H1 (cell line): ENCODE results near the gene TDP2. TPM values are rescaled to one million over a fixed set of nuclear protein-coding genes. Genes with fewer than 3 reads are reported as not detected.
"Not testable (repeated sequence)": the region's sequence is repeated elsewhere in the genome, so short reads cannot be mapped to it uniquely, and the experiment has no call there.

ENCODE experiments used
- CTCF ChIA-PET: fragments of 300-600 bp; sonication (Branson Sonifier 250); formaldehyde crosslinking; loops from one replicate; lab custom pipeline; 2021; ENCODE audit not compliant: partially characterized antibody; lab: Charles Lee
- POLR2A ChIA-PET: fragments of 300-600 bp; sonication (Branson Sonifier 250); formaldehyde crosslinking; loops from one replicate; lab custom pipeline; 2021; ENCODE audit warnings: inconsistent platforms; ENCODE audit not compliant: partially characterized antibody; lab: Charles Lee
- DNase-seq, 2 experiments: peaks; one replicate each; pipeline versions ENCODE4 v3.0.0 to v3.0.0-alpha.2; 2010 to 2022; ENCODE audit warnings: low spot score in 2 of 2, low read depth in 1 of 2, mixed read lengths in 1 of 2
- FAIRE-seq: peaks from 2 replicates; lab custom pipeline; 2011; peaks lifted over from hg19 to GRCh38; lab: Jason Lieb, UNC
- H2AFZ ChIP-seq: 2 replicates; pipeline ENCODE4 v1.8.1; 2012; ENCODE audit warnings: low read length, inconsistent platforms
- H2AK5ac ChIP-seq: 2 replicates; pipeline ENCODE4 v1.6.1; 2013; ENCODE audit warnings: low read depth, low read length
- H2BK120ac ChIP-seq: replicated peaks from 2 replicates; pipeline ENCODE3; 2013; ENCODE audit warnings: low read depth, low read length, inconsistent platforms
- H2BK12ac ChIP-seq: 2 replicates; pipeline ENCODE4 v1.6.1; 2013; ENCODE audit warnings: low read depth, low read length
- H2BK15ac ChIP-seq: 2 replicates; pipeline ENCODE4 v1.6.1; 2013; ENCODE audit warnings: low read length
- H2BK20ac ChIP-seq: 2 replicates; pipeline ENCODE4 v1.6.1; 2013; ENCODE audit warnings: low read length
- H2BK5ac ChIP-seq: 2 replicates; pipeline ENCODE4 v1.6.1; 2013; ENCODE audit warnings: low read depth, low read length
- H3K14ac ChIP-seq: 2 replicates; pipeline ENCODE4 v1.6.1; 2013; ENCODE audit warnings: inconsistent platforms; ENCODE audit not compliant: insufficient read length
- H3K18ac ChIP-seq: 2 replicates; pipeline ENCODE4 v1.6.1; 2013; ENCODE audit warnings: low read length; ENCODE audit errors: extremely low read depth
- H3K23ac ChIP-seq: 2 replicates; pipeline ENCODE4 v1.6.1; 2013; ENCODE audit warnings: inconsistent platforms; ENCODE audit not compliant: insufficient read length
- H3K23me2 ChIP-seq: 2 replicates; pipeline ENCODE4 v1.6.1; 2013; ENCODE audit warnings: low read depth, low read length
- H3K27ac ChIP-seq: 2 replicates; pipeline ENCODE4 v1.6.1; 2011; ENCODE audit warnings: low read depth, low read length, inconsistent platforms
- H3K27me3 ChIP-seq, 4 experiments: replicated peaks in 1 of 4; 1 replicate in 1 of 4; 2 replicates in 3 of 4; pipeline versions ENCODE4 v1.6.1 to v1.8.1; 2011 to 2013; ENCODE audit warnings: low read length in 3 of 4, mild to moderate bottlenecking in 3 of 4, inconsistent platforms in 2 of 4, mixed read lengths in 2 of 4, moderate library complexity in 1 of 4; ENCODE audit not compliant: control insufficient read depth in 3 of 4, insufficient read depth in 3 of 4; ENCODE audit errors: extremely low read depth in 1 of 4
- H3K36me3 ChIP-seq, 4 experiments: 2 replicates each; pipeline versions ENCODE4 v1.6.1 to v1.8.1; 2011 to 2013; ENCODE audit warnings: mild to moderate bottlenecking in 4 of 4, low read length in 3 of 4, moderate library complexity in 2 of 4, control low read depth in 1 of 4, inconsistent platforms in 1 of 4; ENCODE audit not compliant: insufficient read depth in 4 of 4, control insufficient read depth in 2 of 4
- H3K4ac ChIP-seq: replicated peaks from 2 replicates; pipeline ENCODE3; 2013; ENCODE audit warnings: low read length, low read depth, mixed read lengths, inconsistent platforms; ENCODE audit not compliant: insufficient read length
- H3K4me1 ChIP-seq, 4 experiments: replicated peaks in 1 of 4; 1 replicate in 1 of 4; 2 replicates in 3 of 4; pipeline versions ENCODE4 v1.6.1 to v1.8.1; 2011 to 2013; ENCODE audit warnings: low read length in 3 of 4, inconsistent platforms in 2 of 4, mixed read lengths in 1 of 4; ENCODE audit not compliant: insufficient read depth in 4 of 4, control insufficient read depth in 3 of 4
- H3K4me2 ChIP-seq, 2 experiments: 2 replicates each; pipeline versions ENCODE4 v1.6.1 to v1.8.1; 2011 to 2013; ENCODE audit warnings: low read depth in 2 of 2, low read length in 2 of 2, control low read depth in 1 of 2, inconsistent platforms in 1 of 2, mild to moderate bottlenecking in 1 of 2; ENCODE audit not compliant: insufficient read depth in 1 of 2
- H3K4me3 ChIP-seq, 4 experiments: fragments of 200-600, 300-600 bp in 1 of 4; sonication (generic), shearing (Covaris generic), sonication (Bioruptor Twin) in 1 of 4; 2 replicates each; pipeline versions ENCODE4 v1.5.1 to v1.8.1; 2011 to 2016; ENCODE audit warnings: low read length in 4 of 4, low read depth in 3 of 4, control low read depth in 2 of 4, inconsistent platforms in 2 of 4, mild to moderate bottlenecking in 2 of 4, mixed read lengths in 1 of 4, moderate library complexity in 1 of 4; ENCODE audit not compliant: insufficient read depth in 2 of 4; ENCODE audit errors: extremely low read depth in 1 of 4
- H3K56ac ChIP-seq: replicated peaks from 2 replicates; pipeline ENCODE3; 2013; ENCODE audit warnings: low read depth, mild to moderate bottlenecking, mixed read lengths, low read length, inconsistent platforms; ENCODE audit not compliant: insufficient read length
- H3K79me1 ChIP-seq: 2 replicates; pipeline ENCODE4 v1.6.1; 2013; ENCODE audit warnings: low read depth, low read length, control low read depth
- H3K79me2 ChIP-seq, 2 experiments: 2 replicates each; pipeline versions ENCODE4 v1.6.1 to v1.8.1; 2012 to 2013; ENCODE audit warnings: low read length in 2 of 2, mild to moderate bottlenecking in 2 of 2, inconsistent platforms in 1 of 2; ENCODE audit not compliant: insufficient read depth in 2 of 2, control insufficient read depth in 1 of 2
- H3K9ac ChIP-seq, 4 experiments: replicated peaks in 1 of 4; 1 replicate in 1 of 4; 2 replicates in 3 of 4; pipeline versions ENCODE4 v1.6.1 to v1.8.1; 2011 to 2013; ENCODE audit warnings: low read depth in 3 of 4, low read length in 3 of 4, control low read depth in 2 of 4, mild to moderate bottlenecking in 2 of 4, moderate library complexity in 2 of 4, inconsistent platforms in 1 of 4; ENCODE audit errors: extremely low read depth in 1 of 4
- H3K9me3 ChIP-seq, 2 experiments: 2 replicates each; pipeline versions ENCODE4 v1.6.1 to v1.8.1; 2012 to 2013; ENCODE audit warnings: mild to moderate bottlenecking in 2 of 2, moderate library complexity in 2 of 2, control low read depth in 1 of 2, inconsistent platforms in 1 of 2, low read depth in 1 of 2, low read length in 1 of 2, mixed read lengths in 1 of 2; ENCODE audit not compliant: insufficient read depth in 2 of 2
- H4K20me1 ChIP-seq, 2 experiments: replicated peaks in 1 of 2; 2 replicates each; pipeline versions ENCODE3 to v1.8.1; 2011 to 2013; ENCODE audit warnings: inconsistent platforms in 2 of 2, low read length in 2 of 2, mild to moderate bottlenecking in 1 of 2; ENCODE audit not compliant: insufficient read depth in 2 of 2, control insufficient read depth in 1 of 2
- H4K5ac ChIP-seq: 2 replicates; pipeline ENCODE4 v1.6.1; 2013; ENCODE audit warnings: low read length, low read depth, mixed read lengths, inconsistent platforms; ENCODE audit not compliant: insufficient read length
- H4K8ac ChIP-seq: 2 replicates; pipeline ENCODE4 v1.8.0; 2013; ENCODE audit warnings: mild to moderate bottlenecking, moderate library complexity, low read length, inconsistent platforms; ENCODE audit not compliant: insufficient read depth; ENCODE audit errors: extremely low read depth
- H4K91ac ChIP-seq: replicated peaks from 2 replicates; pipeline ENCODE3; 2013; ENCODE audit warnings: low read length, mixed read lengths, inconsistent platforms; ENCODE audit not compliant: insufficient read length
- WGBS, 2 experiments: shearing (Covaris generic) in 1 of 2; methylation state at CpG; one replicate each; pipeline versions ENCODE4 v1.1.6 to v1.1.7; 2013 to 2015; ENCODE audit warnings: low lambda C conversion rate in 2 of 2, mixed read lengths in 2 of 2, inconsistent platforms in 1 of 2, low coverage in 1 of 2, missing lambda C conversion rate in 1 of 2; ENCODE audit not compliant: insufficient replicate concordance in 2 of 2, insufficient coverage in 1 of 2, insufficient read length in 1 of 2; ENCODE audit errors: extremely low coverage in 1 of 2, missing lambda C conversion rate in 1 of 2; 5-methylcytosine and 5-hydroxymethylcytosine counted together
- polyA plus RNA-seq, 7 experiments: library from polyadenylated mRNA; depleted of rRNA in 3 of 7; stranded (reverse) in 5 of 7; unstranded in 2 of 7; fragments of >200 nt in 5 of 7; fragments of 200-250 nt in 2 of 7; gene quantifications; 1 replicate in 5 of 7; 2 replicates in 1 of 7; 4 replicates in 1 of 7; pipeline versions ENCODE4 v1.2.1 to v1.2.3, GENCODE V29; 2011 to 2013; ENCODE audit warnings: missing spikeins in 2 of 7, mixed read lengths in 2 of 7
- total RNA-seq: library from RNA; stranded (reverse); fragmentation: NEBNext Ultra II Directional; extraction: Animal tissue kit (Norgen Biotek cat#: 25700); gene quantifications from 2 replicates; pipeline ENCODE4 v1.2.1, GENCODE V29; 2021

Gene TDP2
- total and polyA plus RNA-seq, 2 of the 8 experiments (the other 6 are each of a cell fraction or from before 2014, with no cell fraction given): 18.8 to 51.6 TPM

- H2BK20ac ChIP-seq, H3K14ac ChIP-seq, H3K23me2 ChIP-seq, H3K23ac ChIP-seq, H2AFZ ChIP-seq, H4K20me1 ChIP-seq, H3K79me1 ChIP-seq, FAIRE-seq, H4K91ac ChIP-seq, H3K18ac ChIP-seq, H2BK5ac ChIP-seq, H3K4me2 ChIP-seq, H2BK12ac ChIP-seq, DNase-seq, H3K4me1 ChIP-seq, H4K5ac ChIP-seq, H2BK120ac ChIP-seq, H3K56ac ChIP-seq, H3K4ac ChIP-seq, H4K8ac ChIP-seq, H3K27ac ChIP-seq, H3K4me3 ChIP-seq, H2BK15ac ChIP-seq, H3K27me3 ChIP-seq, H3K9ac ChIP-seq, H2AK5ac ChIP-seq, H3K9me3 ChIP-seq: not testable (repeated sequence)
- 98% methylated on average over 5 of the region's 5 CpGs; no CpG with 5 or more reads in 1 of the 2 experiments for WGBS, 2 experiments
- CTCF ChIA-PET: interaction anchor here (1.3 kb wide), 1 partner anchor 81 kb away, joined by 3 read pairs; no protein-coding TSS in a partner anchor
- POLR2A ChIA-PET: interaction anchor here (0.6 to 1.2 kb wide), 4 partner anchors 9 to 63 kb away, joined by 3 read pairs; no protein-coding TSS in a partner anchor
- Histone ChIP-seq H3K36me3 (peaks cover 5 to 29% (median 13%) of the 10 kb centered on the region in 4 experiments; a peak in 7 of 8 replicates), H3K79me2 (peaks cover 0 to 72% of the 10 kb centered on the region in 2 experiments; a peak in 3 of 4 replicates)
Measured at GRCh38 chr6:24661759-24662158, 4.9 kb downstream of the TDP2 start.
